Subcutaneous adipose tissue (tissue), 4 donors: ENCODE measurements around the gene BLM. TPM values are rescaled to one million over a fixed set of nuclear protein-coding genes. Genes with fewer than 3 reads are reported as not detected.

Experiments
- small RNA-seq: library from RNA; depleted of rRNA; stranded (forward); fragments of <200 nt; gene quantifications from one replicate; pipeline ENCODE3, GENCODE V24; 2016
- total RNA-seq, 4 donors: library from RNA; depleted of rRNA; stranded (reverse); fragments of >200 nt; gene quantifications; one replicate each; pipeline ENCODE4 v1.1.0, GENCODE V29; 2016

BLM gene
- total RNA-seq, 4 donors from 2014 or later, result 2.4 to 13.6 (median 6.8) TPM

Small RNAs within 50 kb of the gene (small RNA-seq; reads per million reads assigned to genes)
- gene RF00093 (not detected), gene RN7SL363P (not detected)

Other genes starting within 250 kb of the BLM start
- gene CRTC3, start 187.4 kb upstream of the BLM start, total RNA-seq, result 10 to 100 TPM; 26.9 to 54.5 (median 42.1) TPM
- gene FURIN, start 151.2 kb downstream of the BLM start, total RNA-seq, result 10 to 100 TPM; 34.4 to 72.5 (median 49.8) TPM
- gene FES, start 167.2 kb downstream of the BLM start, total RNA-seq, result 10 to 100 TPM; 37.5 to 85.2 (median 75.8) TPM
- gene MAN2A2, start 186.0 kb downstream of the BLM start, total RNA-seq, result 100 to 1,000 TPM in 1 of 4 donors, 10 to 100 TPM in 3; 46.6 to 104 (median 48.2) TPM
- gene HDDC3, start 215.2 kb downstream of the BLM start, total RNA-seq, result 10 to 100 TPM; 15.6 to 42.4 (median 17.1) TPM
- 10 to 100 TPM; 25.4 to 68.2 (median 49.8) TPM for gene UNC45A, start 217.9 kb downstream of the BLM start, total RNA-seq
- 1 to 10 TPM; 4.2 to 6.6 (median 5.5) TPM for gene RCCD1, start 237.5 kb downstream of the BLM start, total RNA-seq